ENCODE results near the gene HOXB3.

DNA sequence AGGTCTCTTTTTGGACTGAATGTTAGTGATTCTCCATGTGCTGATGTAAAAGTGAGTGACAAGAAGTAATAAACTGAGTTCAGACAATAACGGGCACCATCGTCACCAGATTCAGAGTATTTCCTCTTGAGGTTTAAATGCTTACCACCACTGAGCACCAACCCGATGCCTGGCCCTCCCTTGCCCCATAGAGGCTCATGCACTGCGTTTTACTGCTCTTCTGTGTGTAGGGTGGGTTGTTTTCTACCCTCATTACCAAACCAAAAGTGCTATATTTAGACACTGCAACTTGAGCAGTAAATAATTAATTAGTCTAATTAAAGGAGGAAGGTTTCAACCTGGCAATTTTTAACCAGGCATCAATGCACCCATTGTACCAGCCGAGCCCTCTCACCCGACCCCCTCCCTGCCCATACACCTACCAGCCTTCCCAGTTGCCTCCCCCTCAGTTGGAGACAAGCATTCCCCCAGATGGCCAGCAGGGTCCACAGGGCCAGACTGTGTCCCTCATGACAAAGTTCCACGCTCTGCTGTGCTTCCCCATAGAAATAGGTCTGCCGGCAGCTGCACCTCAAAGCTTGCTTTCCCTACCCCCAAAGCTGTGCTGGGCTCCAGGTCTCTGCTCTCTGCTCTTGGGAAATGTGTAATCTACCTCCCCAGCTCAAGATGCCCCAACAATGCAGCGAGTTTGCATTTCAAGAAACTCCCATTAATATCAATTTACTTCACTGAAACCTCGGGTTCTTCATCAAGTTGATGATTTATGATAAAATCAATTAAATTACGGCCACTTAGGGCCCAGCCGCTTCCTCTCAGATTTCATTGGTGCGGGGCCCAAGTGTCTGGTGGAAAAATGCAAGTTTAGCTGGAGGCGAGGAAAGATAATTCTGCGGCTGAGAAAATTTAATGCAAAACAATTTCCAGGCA, 27.9 kb downstream of the HOXB3 start:
- TF ChIP-seq POLR2A (IDR thresholded peaks at IDR 0.05; ENCODE audit: low read depth, low read length) = no peak
- TF ChIP-seq POLR2AphosphoS5 (IDR thresholded peaks at IDR 0.05; ENCODE audit: low read depth, low read length) = no peak
